ENCODE measurements around the gene PICALM.

- TF ChIP-seq CTCF (IDR thresholded peaks at IDR 0.05) (no peak), POLR2A (IDR thresholded peaks at IDR 0.05) (no peak)
Observed at GRCh38 chr11:86002431-86002830, 66.5 kb downstream of the PICALM start.

Measured in testis (tissue), 2 donors.